Activated T-cell treated with anti-CD3 and anti-CD28 coated beads for 4 hours (primary cell): ENCODE measurements around the gene FA2H.
"Not testable (repeated sequence)": the region's sequence is repeated elsewhere in the genome, so short reads cannot be mapped to it uniquely, and the experiment has no call there.

ENCODE experiments used
- DNase-seq: peaks from one replicate; pipeline ENCODE4 v3.0.0-alpha.2; 2020

FA2H gene

GRCh38 chr16:74743045-74743667 is 31.5 kb downstream of the FA2H start:
- no peak for DNase-seq

DNA sequence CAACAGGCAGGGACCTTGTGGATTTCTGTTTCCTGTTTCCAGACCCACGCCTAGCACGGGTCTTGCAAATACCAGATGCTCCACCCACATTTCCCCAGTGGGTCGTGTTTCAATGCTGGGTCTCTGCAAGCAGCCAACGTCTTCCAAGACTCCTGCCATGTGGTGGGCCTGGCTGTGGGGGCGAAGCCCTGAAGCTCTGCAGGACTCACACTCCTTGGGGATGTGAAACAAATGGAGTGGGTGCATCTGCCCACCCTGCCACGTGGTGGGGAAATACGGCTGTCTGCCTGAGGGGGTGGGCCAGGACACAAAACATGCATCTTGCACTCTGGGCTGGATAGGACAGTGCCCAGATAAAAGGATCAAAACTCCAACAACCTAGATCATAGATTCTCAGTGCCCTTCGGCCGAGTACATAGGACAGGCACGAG is 32.6 kb downstream of the FA2H start:
- no peak for DNase-seq

DNA sequence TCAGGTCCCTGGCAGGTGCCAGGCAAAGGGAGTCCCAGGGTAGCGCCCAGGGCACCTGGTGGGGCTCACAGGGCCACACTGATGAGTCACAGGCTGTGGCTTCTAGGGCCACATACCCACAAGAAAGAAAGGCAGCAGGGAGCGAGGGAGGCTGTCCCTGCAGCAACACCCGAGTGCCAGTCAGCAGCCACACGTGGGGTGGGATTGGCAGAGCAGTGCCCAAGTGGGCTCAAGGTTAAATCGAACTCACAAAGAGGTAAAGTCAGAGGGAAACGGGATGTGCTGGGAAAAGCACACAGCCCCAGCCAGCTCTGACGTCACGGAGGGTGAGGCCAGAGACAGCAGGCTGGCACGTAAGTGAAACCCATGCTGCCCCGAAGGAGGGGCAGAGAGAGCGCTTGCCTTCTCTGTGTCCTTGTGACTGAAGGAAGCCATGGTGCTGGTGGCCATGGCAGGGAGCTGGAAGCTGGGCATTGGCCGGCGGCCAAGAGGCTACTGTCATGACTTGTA is 33.8 kb downstream of the FA2H start:
- no peak for DNase-seq

- DNase-seq, result no peak
Observed at GRCh38 chr16:74739275-74739674, 35.3 kb downstream of the FA2H start.

DNA sequence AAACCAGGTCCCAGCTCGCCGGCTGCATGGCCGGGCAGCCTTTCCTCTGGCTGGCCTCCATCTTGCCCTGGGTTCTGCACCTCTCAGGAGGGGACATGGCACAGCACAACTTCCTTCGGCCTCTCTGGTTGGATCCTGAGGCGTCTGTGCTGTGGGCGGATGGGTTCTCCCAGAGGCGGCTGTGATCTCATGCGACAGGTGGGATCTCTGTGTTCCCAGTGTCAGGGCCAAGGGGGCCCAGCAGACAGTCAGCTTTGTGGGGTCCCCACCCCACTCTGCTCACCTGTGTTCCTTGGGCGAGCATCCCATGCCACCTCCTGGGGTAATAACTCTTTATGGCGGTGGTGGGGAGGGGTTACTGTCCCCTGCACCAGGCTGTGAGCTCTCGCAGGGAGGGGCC is 35.8 kb downstream of the FA2H start:
- DNase-seq, result no peak

GRCh38 chr16:74738113-74738541 is 36.5 kb downstream of the FA2H start:
- DNase-seq, result no peak

- no peak for DNase-seq
Observed at GRCh38 chr16:74737521-74737920, 37.1 kb downstream of the FA2H start.

GRCh38 chr16:74736531-74737157 is 38.0 kb downstream of the FA2H start:
- DNase-seq, result no peak

DNA sequence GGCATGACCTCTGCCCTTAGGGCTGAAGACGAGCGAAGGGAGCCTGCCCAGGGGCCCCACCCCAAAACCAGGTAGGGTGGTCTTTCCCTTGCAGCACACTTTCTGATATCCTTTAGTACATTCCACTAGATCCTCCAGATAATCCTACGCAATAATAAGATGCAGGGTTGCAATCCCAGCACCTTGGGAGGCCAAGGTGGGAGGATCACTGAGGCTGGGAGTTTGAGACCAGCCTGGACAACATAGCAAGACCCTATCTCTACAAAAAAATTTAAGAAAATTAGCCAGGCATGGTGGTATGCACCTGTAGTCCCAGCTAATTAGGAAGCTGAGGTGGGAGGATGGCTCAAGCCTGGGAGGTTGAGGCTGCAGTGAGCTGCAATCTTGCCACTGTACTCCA is 39.1 kb downstream of the FA2H start:
- DNase-seq, result no peak

GRCh38 chr16:74735162-74735452 is 39.5 kb downstream of the FA2H start:
- no peak for DNase-seq

GRCh38 chr16:74734361-74735161 is 40.1 kb downstream of the FA2H start:
- DNase-seq, result no peak

- no peak for DNase-seq
Observed at GRCh38 chr16:74732707-74733350, 41.8 kb downstream of the FA2H start.

DNA sequence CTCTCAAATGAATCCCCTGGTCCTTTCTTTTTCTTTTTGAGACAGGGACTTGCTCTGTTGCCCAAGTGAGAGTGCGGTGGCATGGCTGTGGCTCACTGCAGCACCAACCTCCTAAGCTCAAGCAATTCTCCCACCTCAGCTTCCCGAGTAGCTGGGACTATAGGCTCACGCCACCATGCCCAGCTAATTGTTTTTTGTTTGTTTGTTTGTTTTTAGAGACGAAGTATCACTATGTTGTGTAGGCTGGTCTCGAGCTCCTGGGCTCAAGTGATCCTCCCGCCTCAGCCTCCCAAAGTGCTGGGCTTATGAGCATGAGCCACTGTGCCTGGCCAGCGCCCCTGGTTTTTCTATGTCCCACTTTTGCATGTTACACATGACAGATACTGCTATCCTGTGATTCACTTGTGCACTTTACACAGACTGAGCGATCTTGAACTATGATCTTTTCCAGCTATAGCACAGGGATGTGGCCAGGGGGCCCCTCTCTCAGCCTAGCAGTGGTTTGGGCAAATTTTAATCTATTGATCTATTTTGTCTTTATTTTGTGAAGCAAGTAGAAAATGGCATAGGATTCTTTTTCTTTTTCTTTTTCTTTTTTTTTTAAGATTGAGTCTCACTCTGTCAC is 42.7 kb downstream of the FA2H start:
- DNase-seq, result no peak

GRCh38 chr16:74729783-74730683 is 44.6 kb downstream of the FA2H start:
- no peak for DNase-seq

- DNase-seq, result no peak
Observed at GRCh38 chr16:74727903-74728302, 46.7 kb downstream of the FA2H start.

- DNase-seq, result no peak
Observed at GRCh38 chr16:74726716-74727115, 47.9 kb downstream of the FA2H start.

DNA sequence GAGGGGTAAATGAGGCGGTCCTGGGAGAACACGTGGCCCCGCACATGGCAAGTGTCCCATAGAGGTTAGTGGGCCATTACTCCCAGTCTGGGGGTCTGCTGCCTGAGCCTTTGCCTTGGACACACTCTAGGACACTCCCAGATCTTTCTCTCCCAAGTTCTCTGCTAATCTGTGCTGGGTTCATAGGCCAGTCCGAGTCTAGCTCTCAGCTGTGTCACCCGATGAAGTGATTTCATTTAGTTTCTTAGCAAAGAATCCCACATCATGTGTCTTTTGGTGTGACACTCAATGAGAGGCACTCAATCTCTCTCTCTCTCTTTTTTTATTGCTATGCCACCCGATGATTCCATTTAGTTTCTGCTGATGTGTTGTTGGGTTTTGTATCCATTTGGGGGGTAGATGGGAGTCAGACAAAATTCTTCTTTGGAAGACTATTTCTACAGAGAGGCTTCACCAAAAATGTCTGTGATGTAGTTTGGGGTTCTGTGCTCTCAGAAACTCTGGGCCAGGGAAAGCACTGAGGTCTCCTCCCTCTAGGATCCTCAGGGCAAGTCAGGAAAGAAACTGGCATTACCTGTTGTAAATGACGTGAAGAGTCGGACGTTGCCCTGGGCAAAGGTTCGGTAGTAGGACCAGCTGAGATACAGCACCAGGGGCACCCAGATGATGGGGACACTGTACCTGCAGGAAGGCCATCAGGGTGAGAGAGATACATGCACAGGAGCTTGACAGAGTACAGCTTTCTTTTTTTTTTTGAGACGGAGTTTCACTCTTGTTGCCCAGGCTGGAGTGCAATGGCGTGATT is 48.8 kb downstream of the FA2H start:
- no peak for DNase-seq

GRCh38 chr16:74724820-74725549 is 49.6 kb downstream of the FA2H start:
- DNase-seq, result no peak

GRCh38 chr16:74723256-74723655 is 51.4 kb downstream of the FA2H start:
- no peak for DNase-seq

GRCh38 chr16:74722156-74722555 is 52.5 kb downstream of the FA2H start:
- not testable (repeated sequence) for DNase-seq
